GM12864 (cell line): ENCODE data around the gene TSPEAR.
"Not testable (repeated sequence)": the region's sequence is repeated elsewhere in the genome, so short reads cannot be mapped to it uniquely, and the experiment has no call there.

Source experiments
- DNase-seq: peaks from one replicate; pipeline ENCODE4 v3.0.0-alpha.2; 2011; ENCODE audit warnings: low read depth
- H3K4me3 ChIP-seq: 2 replicates; pipeline ENCODE4 v1.5.1; 2011; ENCODE audit warnings: mild to moderate bottlenecking, low read depth, low read length, control low read depth
- TF ChIP-seq, protein P1 (sequence below): IDR thresholded peaks from 2 replicates; pipeline ENCODE4 v1.5.1; 2011; ENCODE audit warnings: low read depth, mild to moderate bottlenecking, moderate library complexity, low read length, control low read depth, inconsistent platforms; ENCODE audit errors: missing control alignments

TSPEAR gene

DNA sequence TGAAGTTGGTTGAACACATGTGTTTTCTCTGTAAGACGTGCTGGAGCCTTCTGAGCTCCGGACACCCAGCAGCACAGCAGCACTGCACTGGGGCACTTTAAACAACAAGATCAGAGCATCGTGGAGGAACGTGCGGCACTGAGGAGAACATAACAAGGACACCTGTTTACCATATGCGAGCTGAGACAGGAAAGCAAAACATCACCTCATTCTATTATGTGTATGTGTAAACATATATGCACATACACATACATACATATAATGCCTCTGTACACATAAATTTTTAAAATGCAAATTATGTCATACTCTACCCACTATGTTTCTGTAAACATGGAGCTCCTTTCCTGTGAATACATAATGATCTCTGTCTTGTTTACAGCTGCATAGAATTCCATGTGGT is 115.8 kb downstream of the TSPEAR start:
- DNase-seq: no peak
- TF ChIP-seq, protein P1, sequence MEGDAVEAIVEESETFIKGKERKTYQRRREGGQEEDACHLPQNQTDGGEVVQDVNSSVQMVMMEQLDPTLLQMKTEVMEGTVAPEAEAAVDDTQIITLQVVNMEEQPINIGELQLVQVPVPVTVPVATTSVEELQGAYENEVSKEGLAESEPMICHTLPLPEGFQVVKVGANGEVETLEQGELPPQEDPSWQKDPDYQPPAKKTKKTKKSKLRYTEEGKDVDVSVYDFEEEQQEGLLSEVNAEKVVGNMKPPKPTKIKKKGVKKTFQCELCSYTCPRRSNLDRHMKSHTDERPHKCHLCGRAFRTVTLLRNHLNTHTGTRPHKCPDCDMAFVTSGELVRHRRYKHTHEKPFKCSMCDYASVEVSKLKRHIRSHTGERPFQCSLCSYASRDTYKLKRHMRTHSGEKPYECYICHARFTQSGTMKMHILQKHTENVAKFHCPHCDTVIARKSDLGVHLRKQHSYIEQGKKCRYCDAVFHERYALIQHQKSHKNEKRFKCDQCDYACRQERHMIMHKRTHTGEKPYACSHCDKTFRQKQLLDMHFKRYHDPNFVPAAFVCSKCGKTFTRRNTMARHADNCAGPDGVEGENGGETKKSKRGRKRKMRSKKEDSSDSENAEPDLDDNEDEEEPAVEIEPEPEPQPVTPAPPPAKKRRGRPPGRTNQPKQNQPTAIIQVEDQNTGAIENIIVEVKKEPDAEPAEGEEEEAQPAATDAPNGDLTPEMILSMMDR: no peak

GRCh38 chr21:44594406-44594916 is 116.9 kb downstream of the TSPEAR start:
- H3K4me3 ChIP-seq: no peak overlapping the region
- TF ChIP-seq, protein P1: no peak
- DNase-seq: no peak

More for the DNA sequence above, 115.8 kb downstream of the TSPEAR start:
- H3K4me3 ChIP-seq: no peak overlapping the region

DNA sequence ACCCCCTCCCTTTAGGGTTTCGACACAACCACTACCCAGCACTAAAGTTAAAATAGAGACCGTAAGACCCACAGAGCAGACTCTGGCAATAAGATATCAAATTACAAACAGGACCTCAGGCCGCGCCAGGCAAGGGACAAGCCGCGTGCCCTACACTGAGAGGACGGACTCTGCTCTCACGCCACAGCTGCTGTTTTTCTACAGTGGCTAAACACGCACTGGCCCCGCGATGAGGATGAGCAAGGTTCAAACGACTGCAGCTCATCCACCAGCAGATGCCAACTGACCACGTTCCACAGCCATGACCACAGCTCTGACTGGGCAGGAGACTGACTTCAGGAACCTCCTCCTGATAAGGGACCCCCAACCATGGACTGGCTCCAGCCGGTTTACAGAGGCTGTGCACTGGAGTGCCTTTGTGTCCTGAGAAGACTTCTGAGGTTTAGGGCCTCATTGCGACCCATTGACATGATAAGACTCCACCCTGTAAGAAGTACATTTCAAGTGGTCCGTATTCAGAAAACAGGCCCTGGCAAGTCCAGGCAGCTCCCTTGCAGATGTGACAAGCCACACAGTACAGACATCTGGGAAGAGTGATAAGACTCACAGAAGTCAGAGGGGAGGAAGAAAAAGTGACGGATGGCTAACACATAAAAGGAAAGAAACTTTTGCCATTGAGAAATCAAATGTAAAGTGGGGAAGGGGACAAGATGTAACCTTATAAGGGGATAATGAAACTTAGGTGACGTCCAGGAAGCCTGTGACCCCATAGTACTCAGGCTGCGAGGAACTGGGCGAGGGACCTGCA is 117.6 kb downstream of the TSPEAR start:
- TF ChIP-seq, protein P1: no peak
- DNase-seq: no peak
- no peak overlapping the region for H3K4me3 ChIP-seq

- H3K4me3 ChIP-seq: no peak within 1 kb of the TSS
Observed at GRCh38 chr21:44592446-44593311, 118.7 kb downstream of the TSPEAR start, which contains the start of gene KRTAP10-6. TSS of gene KRTAP10-6 (minus strand) at chr21:44592505. CDS start at chr21:44592484, 21 bp downstream.

GRCh38 chr21:44591801-44592130 is 119.6 kb downstream of the TSPEAR start:
- H3K4me3 ChIP-seq, DNase-seq: not testable (repeated sequence)

More at GRCh38 chr21:44592446-44593311, 118.7 kb downstream of the TSPEAR start, which contains the start of gene KRTAP10-6:
- TF ChIP-seq, protein P1: no peak
- DNase-seq: no peak

DNA sequence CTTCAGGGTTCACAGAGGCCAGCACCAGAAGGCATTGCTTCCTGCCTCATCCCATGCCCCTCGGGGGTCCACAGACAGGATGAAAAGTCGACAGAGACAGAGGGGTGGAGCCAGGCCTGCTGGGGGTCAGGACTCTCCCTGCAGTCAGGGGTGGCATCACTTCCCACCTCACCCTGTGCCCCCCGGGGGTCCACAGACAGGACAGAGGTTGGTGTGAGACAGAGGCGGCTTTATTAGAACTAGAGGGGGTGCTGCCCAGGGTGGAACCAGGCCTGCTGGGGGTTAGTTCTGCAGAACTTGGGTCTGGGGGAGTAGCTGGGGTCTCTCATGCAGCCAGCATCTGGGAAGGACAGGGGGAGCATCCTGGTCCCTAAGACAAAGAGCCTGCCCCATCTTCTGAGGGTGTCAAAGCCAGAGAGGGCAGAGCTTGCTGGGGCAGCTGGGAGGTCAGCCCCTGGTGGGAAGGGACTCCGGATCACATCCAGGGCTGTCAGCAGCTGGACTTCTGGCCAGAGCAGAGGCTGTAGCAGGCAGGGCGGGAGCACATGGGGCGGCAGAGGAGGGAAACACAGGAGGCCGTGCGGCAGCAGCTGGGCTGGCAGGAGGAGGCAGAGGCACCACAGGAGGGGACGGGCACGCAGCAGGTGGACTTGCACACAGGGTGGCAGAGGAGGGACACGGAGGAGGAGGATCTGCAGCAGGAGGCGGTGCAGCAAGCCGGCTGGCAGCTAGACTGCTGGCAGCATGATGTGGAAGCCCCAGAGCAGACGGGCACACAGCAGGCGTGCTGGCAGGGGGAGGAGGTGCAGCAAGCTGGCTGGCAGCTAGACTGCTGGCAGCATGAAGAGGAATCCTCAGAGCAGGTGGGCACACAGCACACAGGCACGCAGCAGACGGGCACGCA is 120.2 kb downstream of the TSPEAR start:
- H3K4me3 ChIP-seq, DNase-seq: not testable (repeated sequence)

GRCh38 chr21:44590311-44590721 is 121.1 kb downstream of the TSPEAR start:
- TF ChIP-seq, protein P1: no peak
- no peak overlapping the region for H3K4me3 ChIP-seq
- no peak for DNase-seq
